ENCODE data around the gene APAF1.
"Not testable (repeated sequence)": the region's sequence is repeated elsewhere in the genome, so short reads cannot be mapped to it uniquely, and the experiment has no call there.

The APAF1 gene

GRCh38 chr12:98637068-98637467 lies 8.0 kb upstream of the APAF1 start:
- peaks cover 13% of the 10 kb centered on the region for H3K79me2 ChIP-seq (ENCODE audit: insufficient read depth, low read depth)
- H2AFZ ChIP-seq (ENCODE audit: low read depth), result no peak overlapping the region
- no peak overlapping the region for H3K4me2 ChIP-seq
- H3K27ac ChIP-seq, result no peak overlapping the region
- no peak overlapping the region for H3K9ac ChIP-seq
- H3K27me3 ChIP-seq (ENCODE audit: insufficient read depth, low read depth), result no peaks in the 10 kb centered on the region
- no peaks in the 10 kb centered on the region for H3K4me1 ChIP-seq (ENCODE audit: low read depth, poor library complexity, severe bottlenecking)
- no peak for TF ChIP-seq CTCF (conservative IDR thresholded peaks at IDR 0.05; ENCODE audit: low read depth, low read length)
- no peak overlapping the region for H3K4me3 ChIP-seq (IDR thresholded peaks at IDR 0.05; ENCODE audit: insufficient read depth, low read depth, low read length)
- 0 out of 2 replicates have a peak, but pooled peaks cover 5% of the 10 kb centered on the region for H3K36me3 ChIP-seq (ENCODE audit: insufficient read depth)
- H4K20me1 ChIP-seq (ENCODE audit: insufficient read depth), result no peaks in the 10 kb centered on the region

GRCh38 chr12:98638009-98638408 lies 7.1 kb upstream of the APAF1 start:
- no peak overlapping the region for H3K4me2 ChIP-seq

GRCh38 chr12:98639491-98639890 lies 5.6 kb upstream of the APAF1 start:
- no peaks in the 10 kb centered on the region for H3K27me3 ChIP-seq (ENCODE audit: insufficient read depth, low read depth)
- H2AFZ ChIP-seq (ENCODE audit: low read depth), result no peak overlapping the region
- H3K36me3 ChIP-seq (ENCODE audit: insufficient read depth), result no peaks in the 10 kb centered on the region
- H3K4me1 ChIP-seq (ENCODE audit: low read depth, poor library complexity, severe bottlenecking), result peaks cover 7% of the 10 kb centered on the region
- no peak overlapping the region for H3K9ac ChIP-seq
- peaks cover 30% of the 10 kb centered on the region for H3K79me2 ChIP-seq (ENCODE audit: insufficient read depth, low read depth)
- no peak for TF ChIP-seq CTCF (conservative IDR thresholded peaks at IDR 0.05; ENCODE audit: low read depth, low read length)
- H4K20me1 ChIP-seq (ENCODE audit: insufficient read depth), result no peaks in the 10 kb centered on the region
- H3K4me3 ChIP-seq (IDR thresholded peaks at IDR 0.05; ENCODE audit: insufficient read depth, low read depth, low read length), result no peak overlapping the region
- no peak overlapping the region for H3K27ac ChIP-seq
- H3K4me2 ChIP-seq, result no peak overlapping the region

More at GRCh38 chr12:98638009-98638408, 7.1 kb upstream of the APAF1 start:
- TF ChIP-seq CTCF (conservative IDR thresholded peaks at IDR 0.05; ENCODE audit: low read depth, low read length), result no peak
- Histone ChIP-seq H3K4me1 (ENCODE audit: low read depth, poor library complexity, severe bottlenecking) (peaks cover 2% of the 10 kb centered on the region), H3K36me3 (ENCODE audit: insufficient read depth) (0 out of 2 replicates have a peak, but pooled peaks cover 2% of the 10 kb centered on the region), H3K27ac (no peak overlapping the region), H2AFZ (ENCODE audit: low read depth) (no peak overlapping the region), H3K27me3 (ENCODE audit: insufficient read depth, low read depth) (no peaks in the 10 kb centered on the region), H3K79me2 (ENCODE audit: insufficient read depth, low read depth) (peaks cover 21% of the 10 kb centered on the region), H4K20me1 (ENCODE audit: insufficient read depth) (no peaks in the 10 kb centered on the region), H3K4me3 (IDR thresholded peaks at IDR 0.05; ENCODE audit: insufficient read depth, low read depth, low read length) (no peak overlapping the region), H3K9ac (no peak overlapping the region)

- Histone ChIP-seq H3K79me2 (ENCODE audit: insufficient read depth, low read depth) (peaks cover 30% of the 10 kb centered on the region), H3K4me2 (peak overlapping the region; percentile 85; the same call in 1 of the 2 replicates)
- not testable (repeated sequence) for H3K27me3 ChIP-seq (ENCODE audit: insufficient read depth, low read depth); H4K20me1 ChIP-seq (ENCODE audit: insufficient read depth); H3K9ac ChIP-seq; H3K27ac ChIP-seq; H2AFZ ChIP-seq (ENCODE audit: low read depth); H3K36me3 ChIP-seq (ENCODE audit: insufficient read depth); H3K4me3 ChIP-seq (IDR thresholded peaks at IDR 0.05; ENCODE audit: insufficient read depth, low read depth, low read length); H3K4me1 ChIP-seq (ENCODE audit: low read depth, poor library complexity, severe bottlenecking)
These were observed 2.3 kb upstream of the APAF1 start for GRCh38 chr12:98642801-98643200.

DNA sequence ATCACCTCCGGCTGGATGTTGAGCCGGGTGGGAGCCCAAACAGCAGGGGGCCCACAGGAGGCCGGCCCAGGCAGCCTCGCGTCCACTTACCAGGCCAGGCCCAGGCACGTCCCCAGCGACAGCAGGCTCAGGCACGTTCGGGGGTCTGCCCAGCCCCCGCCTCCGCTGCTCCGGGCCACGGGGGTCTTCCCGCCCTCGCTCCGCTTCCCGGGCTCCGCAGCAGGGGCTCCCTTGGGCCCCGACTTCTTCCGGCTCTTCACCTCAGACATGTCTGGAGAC lies 718 bp upstream of the APAF1 start:
- Histone ChIP-seq H2AFZ (ENCODE audit: low read depth) (peak overlapping the region; percentile 82), H3K4me2 (peak overlapping the region; percentile 85; the same call in 1 of the 2 replicates), H3K4me3 (IDR thresholded peaks at IDR 0.05; ENCODE audit: insufficient read depth, low read depth, low read length) (no peak overlapping the region), H3K36me3 (ENCODE audit: insufficient read depth) (no peaks in the 10 kb centered on the region), H3K9ac (peak overlapping the region; percentile 70), H3K27me3 (ENCODE audit: insufficient read depth, low read depth) (no peaks in the 10 kb centered on the region), H4K20me1 (ENCODE audit: insufficient read depth) (no peaks in the 10 kb centered on the region), H3K79me2 (ENCODE audit: insufficient read depth, low read depth) (peaks cover 30% of the 10 kb centered on the region), H3K27ac (peak overlapping the region; percentile 68), H3K4me1 (ENCODE audit: low read depth, poor library complexity, severe bottlenecking) (peaks cover 7% of the 10 kb centered on the region)
- no peak for TF ChIP-seq CTCF (conservative IDR thresholded peaks at IDR 0.05; ENCODE audit: low read depth, low read length)

Measured in KMS-11 (cell line).